K562 treated with DMSO at 1 percent for 24 hours (cell line): ENCODE data around the gene CXCR2. TPM values are rescaled to one million over a fixed set of nuclear protein-coding genes. Genes with fewer than 3 reads are reported as not detected.

ENCODE experiments used
- total RNA-seq: library from RNA; unstranded; fragments of 300-600 nt; gene quantifications from 2 replicates; pipeline ENCODE4 v1.2.3, GENCODE V29; 2022; ENCODE audit warnings: low read depth; ENCODE audit not compliant: insufficient read depth

The CXCR2 gene
- total RNA-seq = not detected in 2 replicates

DNA sequence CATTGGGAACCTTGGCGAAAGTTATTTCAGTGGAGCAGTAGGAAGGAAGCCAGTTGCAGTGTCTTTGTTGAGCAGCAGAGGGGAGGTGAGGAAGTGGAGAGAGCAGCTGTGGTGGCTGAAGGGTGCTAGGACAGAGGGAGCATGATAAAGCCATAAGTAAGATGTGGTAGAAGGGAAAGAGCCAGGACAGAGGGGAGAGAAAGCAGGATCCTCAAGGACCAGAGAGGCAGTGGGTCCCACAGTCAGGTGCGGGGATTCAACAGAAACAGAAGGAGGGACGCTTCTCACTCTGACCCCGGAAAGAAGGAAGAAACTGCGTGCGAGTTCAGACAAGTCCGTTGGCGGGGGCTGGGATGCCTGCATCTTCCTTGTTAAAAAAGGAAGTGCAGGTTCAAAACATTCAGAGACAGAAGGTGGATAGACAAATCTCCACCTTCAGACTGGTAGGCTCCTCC lies at the start of gene CXCR2:
TSS of gene CXCR2 (plus strand) at position 403 of the 455 bp plus-strand sequence. CDS start 8,774 bp downstream, outside the sequence.

DNA sequence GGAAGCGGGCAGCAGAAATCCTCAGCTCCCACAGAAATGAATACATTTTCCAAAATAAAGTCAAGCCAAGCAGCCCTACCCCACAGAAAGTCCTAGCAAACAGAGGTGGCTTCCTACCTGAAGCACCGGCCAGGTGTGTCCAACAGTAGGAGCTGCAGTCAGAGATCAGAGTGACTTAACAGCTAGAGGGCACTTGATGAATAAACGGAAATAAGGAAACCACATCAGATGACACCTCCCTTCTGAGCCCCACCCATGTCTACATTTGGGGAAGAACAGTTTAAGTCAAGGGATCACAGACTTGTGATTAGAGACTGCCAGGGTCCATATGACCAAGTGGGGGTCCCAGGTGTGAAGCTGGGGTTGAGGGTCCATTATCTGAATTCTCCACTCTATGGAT lies 41.0 kb downstream of the CXCR2 start, which contains the start of gene CXCR1:
TSS of gene CXCR1 (minus strand) at position 172 of the 400 bp plus-strand sequence. CDS start 1,751 bp downstream, outside the sequence.

Other genes starting within 250 kb of the CXCR2 start
- 0.71 and 1.3 TPM in 2 replicates for gene TNS1, start 123.0 kb upstream of the CXCR2 start, total RNA-seq
- gene RUFY4, start 56.8 kb upstream of the CXCR2 start, total RNA-seq = not detected in 2 replicates
- not detected in 2 replicates for gene CXCR1, start 40.9 kb downstream of the CXCR2 start, total RNA-seq
- 111 and 117 TPM in 2 replicates for gene ARPC2, start 91.2 kb downstream of the CXCR2 start, total RNA-seq
- gene GPBAR1, start 135.0 kb downstream of the CXCR2 start, total RNA-seq = not detected in 2 replicates
- gene AAMP, start 144.1 kb downstream of the CXCR2 start, total RNA-seq = 110 and 123 TPM in 2 replicates
- gene PNKD, start 144.5 kb downstream of the CXCR2 start, total RNA-seq = 60.3 and 68.4 TPM in 2 replicates
- 71.0 and 71.6 TPM in 2 replicates for gene TMBIM1, start 166.5 kb downstream of the CXCR2 start, total RNA-seq
- gene CATIP, start 230.8 kb downstream of the CXCR2 start, total RNA-seq = 0.80 TPM in 1 of 2 replicates, not detected in the other